H9 (cell line): Measurements from ENCODE around the gene HSPA8. TPM values are rescaled to one million over a fixed set of nuclear protein-coding genes. Genes with fewer than 3 reads are reported as not detected.

Source experiments
- DNase-seq: peaks from one replicate; pipeline ENCODE4 v3.0.0-alpha.2; 2017
- H2AFZ ChIP-seq: one replicate; pipeline ENCODE4 v1.6.1; 2013; ENCODE audit warnings: mild to moderate bottlenecking, low read length, control low read depth, moderate library complexity
- H2AK5ac ChIP-seq: 2 replicates; pipeline ENCODE4 v1.6.1; 2013; ENCODE audit warnings: low read length, control low read depth, mixed read lengths; ENCODE audit not compliant: insufficient read length
- H2BK120ac ChIP-seq: one replicate; pipeline ENCODE4 v1.6.1; 2013; ENCODE audit warnings: low read depth, mild to moderate bottlenecking, low read length, control low read depth, inconsistent platforms; ENCODE audit not compliant: poor library complexity, severe bottlenecking
- H2BK12ac ChIP-seq: 2 replicates; pipeline ENCODE4 v1.6.1; 2013; ENCODE audit warnings: low read length, control low read depth, mixed read lengths, low read depth; ENCODE audit not compliant: insufficient read length
- H2BK15ac ChIP-seq: 2 replicates; pipeline ENCODE4 v1.6.1; 2013; ENCODE audit warnings: low read depth, low read length, control low read depth
- H2BK20ac ChIP-seq: one replicate; pipeline ENCODE4 v1.6.1; 2013; ENCODE audit warnings: low read depth, mild to moderate bottlenecking, low read length, control low read depth, inconsistent platforms; ENCODE audit not compliant: poor library complexity, severe bottlenecking
- H2BK5ac ChIP-seq: 2 replicates; pipeline ENCODE4 v1.6.1; 2013; ENCODE audit warnings: low read length, control low read depth, mixed read lengths; ENCODE audit not compliant: insufficient read length
- H3K14ac ChIP-seq: 2 replicates; pipeline ENCODE4 v1.6.1; 2013; ENCODE audit warnings: low read length, control low read depth; ENCODE audit not compliant: insufficient read depth
- H3K18ac ChIP-seq: 2 replicates; pipeline ENCODE4 v1.6.1; 2013; ENCODE audit warnings: low read depth, mild to moderate bottlenecking, mixed read lengths, low read length, control low read depth; ENCODE audit not compliant: insufficient read length
- H3K23ac ChIP-seq: 2 replicates; pipeline ENCODE4 v1.6.1; 2013; ENCODE audit warnings: low read length, control low read depth, mixed read lengths, low read depth; ENCODE audit not compliant: insufficient read length
- H3K23me2 ChIP-seq: 2 replicates; pipeline ENCODE4 v1.6.1; 2013; ENCODE audit warnings: low read depth, mild to moderate bottlenecking, mixed read lengths, low read length, control low read depth; ENCODE audit not compliant: insufficient read length, poor library complexity, severe bottlenecking
- H3K27ac ChIP-seq: 2 replicates; pipeline ENCODE4 v1.5.1; 2013; ENCODE audit warnings: low read length, control low read depth, mixed read lengths, low read depth; ENCODE audit not compliant: insufficient read length
- H3K27me3 ChIP-seq: 2 replicates; pipeline ENCODE4 v1.6.1; 2013; ENCODE audit warnings: low read length, control low read depth, inconsistent platforms; ENCODE audit not compliant: insufficient read depth
- H3K4ac ChIP-seq: 2 replicates; pipeline ENCODE4 v1.6.1; 2013; ENCODE audit warnings: low read depth, mild to moderate bottlenecking, control low read depth, inconsistent platforms, low read length, moderate library complexity
- H3K4me1 ChIP-seq: 2 replicates; pipeline ENCODE4 v1.6.1; 2013; ENCODE audit warnings: low read length, control low read depth, inconsistent platforms; ENCODE audit not compliant: insufficient read depth
- H3K4me2 ChIP-seq: 2 replicates; pipeline ENCODE4 v1.6.1; 2013; ENCODE audit warnings: low read length, control low read depth, mixed read lengths; ENCODE audit not compliant: insufficient read length, insufficient read depth
- H3K56ac ChIP-seq: 2 replicates; pipeline ENCODE4 v1.6.1; 2013; ENCODE audit warnings: low read depth, mild to moderate bottlenecking, mixed read lengths, low read length, control low read depth; ENCODE audit not compliant: insufficient read length
- H3K79me1 ChIP-seq: 2 replicates; pipeline ENCODE4 v1.6.1; 2013; ENCODE audit warnings: low read depth, mild to moderate bottlenecking, moderate library complexity, low read length, control low read depth, inconsistent platforms; ENCODE audit not compliant: insufficient read depth, poor library complexity, severe bottlenecking
- H3K79me2 ChIP-seq: 2 replicates; pipeline ENCODE4 v1.6.1; 2013; ENCODE audit warnings: low read length, control low read depth, inconsistent platforms; ENCODE audit not compliant: insufficient read depth
- H3K9ac ChIP-seq: 2 replicates; pipeline ENCODE4 v1.6.1; 2013; ENCODE audit warnings: low read length, control low read depth, mixed read lengths; ENCODE audit not compliant: insufficient read length; ENCODE audit errors: extremely low read depth
- H3K9me3 ChIP-seq: one replicate; pipeline ENCODE4 v1.6.1; 2013; ENCODE audit warnings: low read depth, low read length, inconsistent platforms; ENCODE audit not compliant: control insufficient read depth
- H3T11ph ChIP-seq: one replicate; pipeline ENCODE4 v1.6.1; 2013; ENCODE audit warnings: mild to moderate bottlenecking, low read length, control low read depth, inconsistent platforms
- H4K20me1 ChIP-seq: one replicate; pipeline ENCODE4 v1.6.1; 2013; ENCODE audit not compliant: control insufficient read depth, insufficient read length, insufficient read depth
- H4K5ac ChIP-seq: 2 replicates; pipeline ENCODE4 v1.6.1; 2013; ENCODE audit warnings: low read depth, mild to moderate bottlenecking, mixed read lengths, low read length, control low read depth; ENCODE audit not compliant: insufficient read length
- H4K8ac ChIP-seq: replicated peaks from 2 replicates; pipeline ENCODE4 v1.6.1; 2013; ENCODE audit warnings: low read length, control low read depth, mixed read lengths, low read depth; ENCODE audit not compliant: insufficient read length
- H4K91ac ChIP-seq: 2 replicates; pipeline ENCODE4 v1.6.1; 2013; ENCODE audit warnings: low read depth, mild to moderate bottlenecking, moderate library complexity, mixed read lengths, low read length, control low read depth; ENCODE audit not compliant: insufficient read length
- H3K27ac Mint-ChIP-seq, 3 experiments: 2 replicates in 2 of 3; 3 replicates in 1 of 3; pipeline ENCODE4 v1.8.0; 2020 to 2021; ENCODE audit warnings: mixed read lengths in 3 of 3, mild to moderate bottlenecking in 1 of 3, moderate library complexity in 1 of 3
- H3K27me3 Mint-ChIP-seq: 2 replicates; pipeline ENCODE4 v1.8.0; 2021; ENCODE audit warnings: low read depth, mild to moderate bottlenecking, moderate library complexity, mixed read lengths
- H3K36me3 Mint-ChIP-seq, 3 experiments: 2 replicates in 2 of 3; 3 replicates in 1 of 3; pipeline ENCODE4 v1.8.0; 2020 to 2021; ENCODE audit warnings: low read depth in 3 of 3, mixed read lengths in 3 of 3; ENCODE audit not compliant: insufficient read depth in 1 of 3
- H3K4me1 Mint-ChIP-seq, 2 experiments: 2 replicates each; pipeline ENCODE4 v1.8.0; 2020; ENCODE audit warnings: mixed read lengths in 2 of 2
- H3K4me3 Mint-ChIP-seq, 2 experiments: 2 replicates in 1 of 2; 3 replicates in 1 of 2; pipeline ENCODE4 v1.8.0; 2020 to 2021; ENCODE audit warnings: mild to moderate bottlenecking in 2 of 2, mixed read lengths in 2 of 2, moderate library complexity in 1 of 2
- H3K9me3 Mint-ChIP-seq, 2 experiments: 2 replicates in 1 of 2; 3 replicates in 1 of 2; pipeline ENCODE4 v1.8.0; 2020; ENCODE audit warnings: mild to moderate bottlenecking in 2 of 2, mixed read lengths in 2 of 2, moderate library complexity in 1 of 2
- CTCF ChIP-seq: fragments of 200-600 bp; sonication (generic); conservative IDR thresholded peaks from 3 replicates; pipeline ENCODE4 v1.8.0; 2021; ENCODE audit warnings: antibody characterized with exemption, mild to moderate bottlenecking
- WGBS: extraction: QIAGEN DNeasy Blood & Tissue Kit; methylation state at CpG from one replicate; pipeline ENCODE4 v1.1.7; 2013; ENCODE audit warnings: missing lambda C conversion rate, low lambda C conversion rate, mixed read lengths; ENCODE audit not compliant: insufficient read length; ENCODE audit errors: extremely low coverage; 5-methylcytosine and 5-hydroxymethylcytosine counted together
- total RNA-seq: library from RNA; stranded (reverse); gene quantifications from 2 replicates; pipeline ENCODE4 v1.2.1, GENCODE V29; 2021

The HSPA8 gene
- total RNA-seq, 1 experiment from 2014 or later = 2,160 TPM

DNA sequence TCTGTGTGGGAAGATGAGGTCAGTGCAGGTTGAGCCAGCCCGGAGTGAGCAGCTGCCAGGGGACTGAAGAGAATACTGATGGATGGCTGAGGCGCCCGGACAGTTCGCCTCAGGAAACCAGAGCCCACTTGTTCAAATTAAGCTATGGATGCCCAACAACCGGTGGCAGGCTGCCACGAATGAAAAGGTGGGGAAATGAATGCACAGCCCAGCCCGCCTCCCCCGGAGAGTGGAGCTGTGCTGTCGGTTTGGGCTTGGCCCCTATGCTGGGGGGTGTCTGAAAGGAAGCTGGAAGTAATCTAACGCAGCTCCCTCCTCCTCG, 21.9 kb downstream of the HSPA8 start:
- H3K27me3 ChIP-seq = no peaks in the 10 kb centered on the region
- no peaks in the 10 kb centered on the region; the same call in 1 of the 2 replicates for H3K27me3 Mint-ChIP-seq
- H4K5ac ChIP-seq = no peak overlapping the region
- H4K91ac ChIP-seq = no peak overlapping the region
- no peak overlapping the region for H3K27ac ChIP-seq
- no CpG with 5 or more reads among the region's 11 CpGs for WGBS
- no peak overlapping the region for H3K56ac ChIP-seq
- no peak overlapping the region for H3K4me2 ChIP-seq
- no peak overlapping the region for H3T11ph ChIP-seq
- no peak overlapping the region for H3K14ac ChIP-seq
- H3K4me3 Mint-ChIP-seq = no peak overlapping the region
- H3K4me1 ChIP-seq = no peaks in the 10 kb centered on the region
- no peaks in the 10 kb centered on the region for H4K20me1 ChIP-seq
- H3K9me3 Mint-ChIP-seq = no peaks in the 10 kb centered on the region
- H3K4ac ChIP-seq = no peak overlapping the region
- H2BK15ac ChIP-seq = no peak overlapping the region
- no peak overlapping the region for H2BK12ac ChIP-seq
- no peak overlapping the region for H2BK20ac ChIP-seq
- H3K27ac Mint-ChIP-seq = no peak overlapping the region
- H3K9me3 ChIP-seq = no peaks in the 10 kb centered on the region
- no peak overlapping the region for H2AK5ac ChIP-seq
- H3K79me2 ChIP-seq = no peaks in the 10 kb centered on the region
- no peaks in the 10 kb centered on the region for H3K36me3 Mint-ChIP-seq
- H3K23me2 ChIP-seq = no peaks in the 10 kb centered on the region
- no peak overlapping the region for H3K23ac ChIP-seq
- H3K4me1 Mint-ChIP-seq = no peaks in the 10 kb centered on the region
- H3K18ac ChIP-seq = no peak overlapping the region
- H3K79me1 ChIP-seq = no peaks in the 10 kb centered on the region
- no peak overlapping the region for H2BK5ac ChIP-seq
- TF ChIP-seq CTCF = no peak
- no peak overlapping the region for H3K9ac ChIP-seq
- H2BK120ac ChIP-seq = no peak overlapping the region
- no peak overlapping the region for H4K8ac ChIP-seq
- no peak for DNase-seq
- H2AFZ ChIP-seq = no peak overlapping the region
